HepG2 (cell line): ENCODE data around the gene KLHL12. TPM values are rescaled to one million over a fixed set of nuclear protein-coding genes. Genes with fewer than 3 reads are reported as not detected.

ENCODE experiments used
- BORCS8-MEF2B ChIP-seq: sonication (generic); formaldehyde crosslinking; IDR thresholded peaks from 2 replicates; pipeline ENCODE4 v1.8.0; 2022; ENCODE audit warnings: mild to moderate bottlenecking, missing genetic modification reagents
- CREB3 ChIP-seq: sonication (generic); formaldehyde crosslinking; IDR thresholded peaks from 2 replicates; pipeline ENCODE4 v1.5.0; 2020; ENCODE audit warnings: missing genetic modification reagents
- ESRRA ChIP-seq: sonication (generic); formaldehyde crosslinking; IDR thresholded peaks from 2 replicates; pipeline ENCODE4 v1.5.1; 2020; ENCODE audit warnings: mild to moderate bottlenecking, low read depth, missing genetic modification reagents
- FOXO1 ChIP-seq: sonication (generic); formaldehyde crosslinking; IDR thresholded peaks from 2 replicates; pipeline ENCODE4 v1.4.0; 2020; ENCODE audit warnings: missing genetic modification reagents
- HNRNPH1 ChIP-seq: fragments of 200-400 bp; formaldehyde crosslinking; optimal IDR thresholded peaks from 2 replicates; pipeline ENCODE3; 2017; ENCODE audit warnings: mild to moderate bottlenecking, low read depth, low read length
- KDM6A ChIP-seq: IDR thresholded peaks from 2 replicates; pipeline ENCODE4 v1.6.1; 2016; ENCODE audit warnings: low read depth
- NFE2 ChIP-seq: sonication (generic); formaldehyde crosslinking; IDR thresholded peaks from 2 replicates; pipeline ENCODE4 v1.4.0; 2020; ENCODE audit warnings: missing genetic modification reagents
- PCBP2 ChIP-seq: fragments of 200-400 bp; formaldehyde crosslinking; optimal IDR thresholded peaks from 2 replicates; pipeline ENCODE3; 2018; ENCODE audit warnings: low read length, low read depth; ENCODE audit not compliant: poor library complexity, severe bottlenecking
- REST ChIP-seq, 2 experiments: IDR thresholded peaks; 2 replicates each; pipeline ENCODE4 v1.6.1; 2011 to 2012; ENCODE audit warnings: low read length in 2 of 2, borderline replicate concordance in 1 of 2, low read depth in 1 of 2, mild to moderate bottlenecking in 1 of 2, moderate library complexity in 1 of 2
- REXO4 ChIP-seq: sonication (generic); formaldehyde crosslinking; IDR thresholded peaks from 2 replicates; pipeline ENCODE4 v1.8.0; 2022; ENCODE audit warnings: missing genetic modification reagents, mild to moderate bottlenecking, borderline replicate concordance
- SALL1 ChIP-seq: sonication (generic); formaldehyde crosslinking; IDR thresholded peaks from 2 replicates; pipeline ENCODE4 v1.8.0; 2022; ENCODE audit warnings: mild to moderate bottlenecking, missing genetic modification reagents
- TEF ChIP-seq: sonication (generic); formaldehyde crosslinking; IDR thresholded peaks from 2 replicates; pipeline ENCODE4 v1.5.0; 2020; ENCODE audit warnings: missing genetic modification reagents
- ZBTB10 ChIP-seq: sonication (generic); formaldehyde crosslinking; IDR thresholded peaks from 2 replicates; pipeline ENCODE4 v1.4.0; 2020; ENCODE audit warnings: missing genetic modification reagents, borderline replicate concordance
- ZNF274 ChIP-seq: sonication (generic); formaldehyde crosslinking; IDR thresholded peaks from 2 replicates; pipeline ENCODE4 v1.5.1; 2020; ENCODE audit warnings: mild to moderate bottlenecking, missing genetic modification reagents
- ZNF333 ChIP-seq: sonication (generic); formaldehyde crosslinking; IDR thresholded peaks from 2 replicates; pipeline ENCODE4 v1.4.0; 2020; ENCODE audit warnings: mild to moderate bottlenecking, missing genetic modification reagents, borderline replicate concordance
- ZNF468 ChIP-seq: sonication (generic); formaldehyde crosslinking; IDR thresholded peaks from 2 replicates; pipeline ENCODE4 v1.8.0; 2022; ENCODE audit warnings: mild to moderate bottlenecking, moderate library complexity, missing genetic modification reagents
- ZNF510 ChIP-seq: sonication (generic); formaldehyde crosslinking; IDR thresholded peaks from 2 replicates; pipeline ENCODE4 v1.4.0; 2020; ENCODE audit warnings: low read depth, mild to moderate bottlenecking, missing genetic modification reagents
- ZNF574 ChIP-seq: sonication (generic); formaldehyde crosslinking; IDR thresholded peaks from 2 replicates; pipeline ENCODE4 v1.4.0; 2020; ENCODE audit warnings: missing genetic modification reagents
- ZNF773 ChIP-seq: sonication (generic); formaldehyde crosslinking; IDR thresholded peaks from 2 replicates; pipeline ENCODE4 v1.4.0; 2020; ENCODE audit warnings: missing genetic modification reagents, borderline replicate concordance
- polyA plus RNA-seq, 8 experiments: library from polyadenylated mRNA; depleted of rRNA in 3 of 8; stranded (reverse) in 7 of 8; unstranded in 1 of 8; fragments of >200 nt; fragmentation: Illumina TruSeq in 4 of 8; extraction: Trizol in 4 of 8; gene quantifications; 2 replicates each; pipeline versions ENCODE4 v1.2.1 to v1.2.3, GENCODE V29; 2011 to 2016; ENCODE audit warnings: low read depth in 4 of 8, missing spikeins in 1 of 8, mixed read lengths in 1 of 8; ENCODE audit not compliant: insufficient read depth in 1 of 8
- total RNA-seq, 5 experiments: library from RNA; depleted of rRNA; stranded (reverse); fragments of >200 nt; fragmentation: Illumina TruSeq; extraction: Trizol; gene quantifications; 2 replicates each; pipeline ENCODE4 v1.2.3, GENCODE V29; 2016; ENCODE audit warnings: low read depth in 1 of 5

KLHL12 gene
- total and polyA plus RNA-seq, 2 of the 13 experiments (the other 11 are each of a cell fraction or from before 2014, with no cell fraction given), result 19.2 to 25.2 TPM

GRCh38 chr1:202861420-202862132 is 65.5 kb downstream of the KLHL12 start (continued):
- no peak for TF ChIP-seq ZNF574 (CRISPR knock-in tag)
- TF ChIP-seq ZNF773 (CRISPR knock-in tag), result no peak
- no peak for TF ChIP-seq CREB3 (CRISPR knock-in tag)
- no peak for TF ChIP-seq REST (IDR thresholded peaks at IDR 0.05; ENCODE audit: borderline replicate concordance in 1 of 2, low read depth in 1 of 2, low read length in 2 of 2)
- TF ChIP-seq TEF (CRISPR knock-in tag), result no peak
- no peak for TF ChIP-seq ESRRA (CRISPR knock-in tag)
- TF ChIP-seq NFE2, result no peak
- TF ChIP-seq SALL1 (CRISPR knock-in tag), result no peak
- no peak for TF ChIP-seq ZNF468 (CRISPR knock-in tag)
- TF ChIP-seq HNRNPH1, result no peak
- peak; percentile 21; the same call in 1 of the 2 replicates for TF ChIP-seq ZNF333 (CRISPR knock-in tag)
- no peak for TF ChIP-seq ZNF510
- no peak for TF ChIP-seq FOXO1 (CRISPR knock-in tag)
- TF ChIP-seq REXO4, result no peak
- no peak for TF ChIP-seq ZNF274 (CRISPR knock-in tag)
- no peak for TF ChIP-seq KDM6A (CRISPR knock-in tag)
- TF ChIP-seq ZBTB10 (CRISPR knock-in tag), result no peak
- no peak for TF ChIP-seq PCBP2
- no peak for TF ChIP-seq BORCS8-MEF2B (CRISPR knock-in tag)
